Cerebellar cortex (tissue), 1 donor: ENCODE results near the gene OR10H5.
"Not testable (repeated sequence)": the region's sequence is repeated elsewhere in the genome, so short reads cannot be mapped to it uniquely, and the experiment has no call there.

Experiments used
- DNase-seq: peaks from one replicate; pipeline ENCODE4 v3.0.0-alpha.2; 2015; ENCODE audit warnings: low spot score

OR10H5 gene

GRCh38 chr19:15787611-15788155 is at the start of gene OR10H5:
Gene OR10H5, plus strand, starts transcription at chr19:15787661. Its CDS starts 6,388 bp downstream, at chr19:15794049.
- DNase-seq, result no peak

- no peak for DNase-seq
Observed at GRCh38 chr19:15737722-15738121, 49.7 kb upstream of the OR10H5 start, which contains the start of gene OR10H3. Gene OR10H3, plus strand, starts transcription at chr19:15737985. Its CDS starts 3,408 bp downstream, at chr19:15741393.

GRCh38 chr19:15740785-15741184 is 46.7 kb upstream of the OR10H5 start:
- DNase-seq, result no peak

GRCh38 chr19:15748239-15748638 is 39.2 kb upstream of the OR10H5 start:
- no peak for DNase-seq

GRCh38 chr19:15758379-15758778 is 29.1 kb upstream of the OR10H5 start:
- no peak for DNase-seq

- no peak for DNase-seq
Observed at GRCh38 chr19:15759962-15760565, 27.4 kb upstream of the OR10H5 start.

- no peak for DNase-seq
Observed at GRCh38 chr19:15769586-15769985, 17.9 kb upstream of the OR10H5 start.

GRCh38 chr19:15774159-15774558 is 13.3 kb upstream of the OR10H5 start:
- DNase-seq, result not testable (repeated sequence)

GRCh38 chr19:15775249-15775648 is 12.2 kb upstream of the OR10H5 start:
- DNase-seq, result no peak

- DNase-seq, result no peak
Observed at GRCh38 chr19:15776264-15776663, 11.2 kb upstream of the OR10H5 start.

- no peak for DNase-seq
Observed at GRCh38 chr19:15776991-15777970, 10.2 kb upstream of the OR10H5 start.

- DNase-seq, result peak; percentile 96
Observed at GRCh38 chr19:15779756-15780476, 7.5 kb upstream of the OR10H5 start.

- DNase-seq, result peak; percentile 54
Observed at GRCh38 chr19:15780610-15781418, 6.6 kb upstream of the OR10H5 start.

- no peak for DNase-seq
Observed at GRCh38 chr19:15781661-15782060, 5.8 kb upstream of the OR10H5 start.

GRCh38 chr19:15782211-15782610 is 5.2 kb upstream of the OR10H5 start:
- no peak for DNase-seq

GRCh38 chr19:15782896-15783295 is 4.6 kb upstream of the OR10H5 start:
- not testable (repeated sequence) for DNase-seq

GRCh38 chr19:15788594-15789270 is 1.3 kb downstream of the OR10H5 start:
- no peak for DNase-seq

- DNase-seq, result no peak
Observed at GRCh38 chr19:15790096-15790495, 2.6 kb downstream of the OR10H5 start.

GRCh38 chr19:15794279-15794678 is 6.8 kb downstream of the OR10H5 start:
- DNase-seq, result not testable (repeated sequence)

- DNase-seq, result peak; percentile 33
Observed at GRCh38 chr19:15810335-15810734, 22.9 kb downstream of the OR10H5 start.

- no peak for DNase-seq
Observed at GRCh38 chr19:15811476-15811875, 24.0 kb downstream of the OR10H5 start.
